HEK293T (cell line): ENCODE measurements around the gene PPM1K.

Experiments
- FOXK2 ChIP-seq: fragments of 450-650 bp; IDR thresholded peaks from 2 replicates; pipeline ENCODE4 v1.6.1; 2016; ENCODE audit warnings: mild to moderate bottlenecking
- FOXM1 ChIP-seq: fragments of 450-650 bp; IDR thresholded peaks from 2 replicates; pipeline ENCODE4 v1.6.1; 2017; ENCODE audit warnings: mild to moderate bottlenecking, borderline replicate concordance
- NFRKB ChIP-seq: fragments of 450-650 bp; IDR thresholded peaks from 2 replicates; pipeline ENCODE4 v1.6.1; 2016; ENCODE audit warnings: mild to moderate bottlenecking, moderate library complexity
- SP1 ChIP-seq: fragments of 450-650 bp; IDR thresholded peaks from 2 replicates; pipeline ENCODE4 v1.6.1; 2017
- TARDBP ChIP-seq: fragments of 450-650 bp; IDR thresholded peaks from 2 replicates; pipeline ENCODE4 v1.6.1; 2016

DNA sequence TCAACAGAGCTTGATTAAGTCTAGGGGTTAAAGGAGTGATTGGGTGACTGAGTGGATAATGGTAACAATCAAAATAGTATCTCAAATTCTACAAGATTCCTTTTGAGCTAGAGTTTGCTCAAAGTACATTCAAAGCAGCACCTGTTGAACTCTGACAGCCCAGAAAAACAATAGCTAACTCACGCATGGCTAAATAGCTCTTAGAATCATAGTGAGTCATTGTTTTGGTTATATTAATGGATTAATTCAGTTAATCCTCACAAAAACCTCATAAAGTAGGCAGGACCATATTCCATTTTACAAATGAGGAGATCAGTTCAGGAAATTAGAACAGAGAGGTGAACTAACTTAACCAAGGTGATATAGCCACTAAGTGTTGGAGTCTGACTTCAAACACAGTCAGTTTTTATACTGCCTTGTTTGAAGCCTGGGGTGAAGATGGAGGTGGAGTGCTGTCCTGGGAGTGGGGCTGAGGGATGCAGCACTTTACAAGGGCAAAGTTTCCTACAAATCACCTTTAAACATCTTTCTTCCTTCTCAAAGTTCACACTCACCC, 35.9 kb upstream of the PPM1K start:
- TF ChIP-seq TARDBP (no peak), NFRKB (no peak), FOXM1 (no peak), SP1 (no peak), FOXK2 (no peak)
